ENCODE results near the gene OXNAD1. TPM values are rescaled to one million over a fixed set of nuclear protein-coding genes. Genes with fewer than 3 reads are reported as not detected.
A peak's percentile ranks its signal among the peaks of the same experiment; 100 is the strongest.

Gene OXNAD1
- total RNA-seq, 1 donor from 2014 or later, result 28.7 TPM

DNA sequence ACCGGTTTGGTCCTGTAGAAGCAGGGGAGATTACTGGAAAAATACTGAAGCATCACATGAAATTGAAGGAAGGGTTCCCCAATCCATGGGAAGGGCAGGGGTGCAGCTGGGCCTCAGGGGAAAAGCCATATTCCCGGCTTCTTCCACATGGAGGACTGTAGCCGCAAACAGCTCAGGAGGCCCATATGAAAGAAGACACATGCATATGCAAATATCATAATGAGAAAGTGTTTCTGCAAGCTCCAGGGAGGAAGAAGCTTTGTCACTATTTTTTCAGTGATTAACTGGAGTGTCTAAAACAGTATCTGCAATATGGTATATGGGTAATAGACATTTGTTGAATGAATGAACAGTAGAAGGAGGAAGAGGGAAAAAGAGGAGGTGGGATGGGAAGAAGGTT lies 19.4 kb upstream of the OXNAD1 start:
- Histone ChIP-seq H3K79me2 (ENCODE audit: low read depth) (no peaks in the 10 kb centered on the region), H3K4me1 (no peaks in the 10 kb centered on the region), H3K9me3 (ENCODE audit: low read depth) (no peaks in the 10 kb centered on the region), H3K9ac (no peak overlapping the region), H3K27me3 (no peaks in the 10 kb centered on the region), H3F3A (ENCODE audit: low read depth) (no peaks in the 10 kb centered on the region), H3K27ac (no peak overlapping the region), H3K4me3 (no peak overlapping the region), H3K36me3 (no peaks in the 10 kb centered on the region), H2AFZ (replicated peaks) (no peak overlapping the region), H4K20me1 (ENCODE audit: low read depth) (no peaks in the 10 kb centered on the region), H3K4me2 (no peak overlapping the region)
- H3K27me3 Mint-ChIP-seq (ENCODE audit: insufficient read depth, low read depth), result no peaks in the 10 kb centered on the region
- H3K27ac Mint-ChIP-seq, result no peak overlapping the region
- no peak for DNase-seq (ENCODE audit: low spot score)
- no peak overlapping the region for H3K4me3 Mint-ChIP-seq
- H3K4me1 Mint-ChIP-seq, result peaks cover 7% of the 10 kb centered on the region
- TF ChIP-seq EZH2 (IDR thresholded peaks at IDR 0.05) (no peak), EZH2phosphoT487 (IDR thresholded peaks at IDR 0.05) (no peak)
- TF ChIP-seq, protein P1, sequence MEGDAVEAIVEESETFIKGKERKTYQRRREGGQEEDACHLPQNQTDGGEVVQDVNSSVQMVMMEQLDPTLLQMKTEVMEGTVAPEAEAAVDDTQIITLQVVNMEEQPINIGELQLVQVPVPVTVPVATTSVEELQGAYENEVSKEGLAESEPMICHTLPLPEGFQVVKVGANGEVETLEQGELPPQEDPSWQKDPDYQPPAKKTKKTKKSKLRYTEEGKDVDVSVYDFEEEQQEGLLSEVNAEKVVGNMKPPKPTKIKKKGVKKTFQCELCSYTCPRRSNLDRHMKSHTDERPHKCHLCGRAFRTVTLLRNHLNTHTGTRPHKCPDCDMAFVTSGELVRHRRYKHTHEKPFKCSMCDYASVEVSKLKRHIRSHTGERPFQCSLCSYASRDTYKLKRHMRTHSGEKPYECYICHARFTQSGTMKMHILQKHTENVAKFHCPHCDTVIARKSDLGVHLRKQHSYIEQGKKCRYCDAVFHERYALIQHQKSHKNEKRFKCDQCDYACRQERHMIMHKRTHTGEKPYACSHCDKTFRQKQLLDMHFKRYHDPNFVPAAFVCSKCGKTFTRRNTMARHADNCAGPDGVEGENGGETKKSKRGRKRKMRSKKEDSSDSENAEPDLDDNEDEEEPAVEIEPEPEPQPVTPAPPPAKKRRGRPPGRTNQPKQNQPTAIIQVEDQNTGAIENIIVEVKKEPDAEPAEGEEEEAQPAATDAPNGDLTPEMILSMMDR (IDR thresholded peaks at IDR 0.05), result no peak
- H3K36me3 Mint-ChIP-seq, result no peaks in the 10 kb centered on the region
- no peaks in the 10 kb centered on the region for H3K9me3 Mint-ChIP-seq

DNA sequence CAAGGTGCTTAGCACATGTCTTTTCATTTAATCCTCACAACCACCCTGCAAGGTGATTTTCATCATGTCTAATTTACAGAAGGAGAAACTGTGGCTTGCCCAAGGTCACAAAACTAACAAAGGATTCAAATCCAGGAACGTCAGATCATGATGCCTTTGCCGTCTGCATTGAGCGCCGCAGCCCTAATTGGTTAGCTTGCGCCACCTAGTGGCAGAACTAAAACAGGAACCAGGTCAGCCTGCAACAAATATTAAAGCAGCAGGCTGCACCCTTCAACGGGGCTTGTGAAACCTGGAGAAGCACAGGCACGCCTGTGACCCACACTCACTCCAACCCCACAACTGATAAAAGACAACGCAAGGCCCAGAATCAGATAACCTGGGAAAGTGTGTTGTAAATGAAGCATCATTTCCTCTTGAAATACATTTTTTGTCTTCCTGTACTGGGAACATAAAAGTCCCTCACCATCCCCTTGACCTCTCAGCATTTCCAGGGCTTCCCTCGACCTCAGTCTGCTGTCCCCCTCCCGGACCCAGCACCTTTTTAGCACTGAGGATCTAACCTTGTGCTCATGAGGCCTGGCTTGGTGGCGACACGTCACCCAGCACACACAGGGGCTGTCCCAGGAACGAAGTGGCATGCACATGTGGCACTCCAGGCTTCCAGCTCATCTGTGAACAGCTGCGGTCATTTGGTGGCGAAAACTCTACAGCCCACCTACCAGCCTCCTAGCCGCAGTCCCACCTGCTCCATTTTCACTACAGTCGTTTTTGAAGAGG lies 17.5 kb upstream of the OXNAD1 start:
- Mint-ChIP-seq H3K4me3 (no peak overlapping the region), H3K27me3 (ENCODE audit: insufficient read depth, low read depth) (no peaks in the 10 kb centered on the region), H3K27ac (no peak overlapping the region), H3K36me3 (no peaks in the 10 kb centered on the region), H3K9me3 (no peaks in the 10 kb centered on the region), H3K4me1 (peaks cover 7% of the 10 kb centered on the region)
- Histone ChIP-seq H3K27ac (no peak overlapping the region), H3F3A (ENCODE audit: low read depth) (no peaks in the 10 kb centered on the region), H3K27me3 (no peaks in the 10 kb centered on the region), H4K20me1 (ENCODE audit: low read depth) (no peaks in the 10 kb centered on the region), H3K79me2 (ENCODE audit: low read depth) (no peaks in the 10 kb centered on the region), H3K36me3 (no peaks in the 10 kb centered on the region), H3K4me1 (no peaks in the 10 kb centered on the region), H3K9ac (no peak overlapping the region), H3K9me3 (ENCODE audit: low read depth) (no peaks in the 10 kb centered on the region), H3K4me3 (no peak overlapping the region), H3K4me2 (no peak overlapping the region), H2AFZ (replicated peaks) (peak overlapping the region; percentile 32)
- DNase-seq (ENCODE audit: low spot score), result peak; percentile 91
- TF ChIP-seq EZH2phosphoT487 (IDR thresholded peaks at IDR 0.05) (no peak), EZH2 (IDR thresholded peaks at IDR 0.05) (no peak)
- TF ChIP-seq, protein P1 (IDR thresholded peaks at IDR 0.05), result peak; percentile 97

DNA sequence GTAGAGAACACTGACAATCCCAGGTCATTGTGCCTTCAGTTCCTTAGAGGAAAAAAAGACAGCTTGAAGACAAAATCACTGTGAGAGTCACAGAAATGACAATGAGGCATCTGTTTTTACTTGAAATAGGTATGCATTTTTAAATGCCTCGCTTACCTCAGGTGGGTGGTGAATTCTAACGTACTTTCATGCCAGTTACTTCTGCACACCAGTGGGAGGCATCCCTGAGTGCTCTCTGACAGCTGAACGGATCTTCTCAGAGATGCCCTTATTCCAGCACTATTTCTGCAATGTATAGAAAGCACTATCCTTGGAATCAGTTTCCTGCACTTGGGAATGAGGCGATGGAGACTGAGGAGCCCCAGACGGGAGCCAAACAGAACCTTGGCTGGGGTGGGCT lies 16.5 kb upstream of the OXNAD1 start:
- no peaks in the 10 kb centered on the region for H3K36me3 ChIP-seq
- no peaks in the 10 kb centered on the region for H3K9me3 Mint-ChIP-seq

More for the DNA sequence above, 16.5 kb upstream of the OXNAD1 start:
- Histone ChIP-seq H4K20me1 (ENCODE audit: low read depth) (no peaks in the 10 kb centered on the region), H3K27me3 (no peaks in the 10 kb centered on the region), H3K9ac (no peak overlapping the region), H3K4me2 (no peak overlapping the region), H3K9me3 (ENCODE audit: low read depth) (no peaks in the 10 kb centered on the region), H3K79me2 (ENCODE audit: low read depth) (no peaks in the 10 kb centered on the region), H3F3A (ENCODE audit: low read depth) (no peaks in the 10 kb centered on the region), H2AFZ (replicated peaks) (no peak overlapping the region), H3K4me1 (no peaks in the 10 kb centered on the region), H3K27ac (no peak overlapping the region), H3K4me3 (no peak overlapping the region)
- Mint-ChIP-seq H3K4me1 (peaks cover 7% of the 10 kb centered on the region), H3K4me3 (no peak overlapping the region), H3K27me3 (ENCODE audit: insufficient read depth, low read depth) (no peaks in the 10 kb centered on the region), H3K36me3 (no peaks in the 10 kb centered on the region), H3K27ac (no peak overlapping the region)
- DNase-seq (ENCODE audit: low spot score), result no peak
- no peak for TF ChIP-seq EZH2 (IDR thresholded peaks at IDR 0.05)
- TF ChIP-seq, protein P1 (IDR thresholded peaks at IDR 0.05), result no peak
- no peak for TF ChIP-seq EZH2phosphoT487 (IDR thresholded peaks at IDR 0.05)
